Retina (tissue), 1 donor: Measurements from ENCODE around the gene PDE1C.
A peak's percentile ranks its signal among the peaks of the same experiment; 100 is the strongest.

Experiments used
- DNase-seq: peaks from one replicate; pipeline ENCODE4 v3.0.0-alpha.2; 2016

The PDE1C gene

GRCh38 chr7:31986878-31987518 is 83.2 kb downstream of the PDE1C start:
- DNase-seq, result no peak

DNA sequence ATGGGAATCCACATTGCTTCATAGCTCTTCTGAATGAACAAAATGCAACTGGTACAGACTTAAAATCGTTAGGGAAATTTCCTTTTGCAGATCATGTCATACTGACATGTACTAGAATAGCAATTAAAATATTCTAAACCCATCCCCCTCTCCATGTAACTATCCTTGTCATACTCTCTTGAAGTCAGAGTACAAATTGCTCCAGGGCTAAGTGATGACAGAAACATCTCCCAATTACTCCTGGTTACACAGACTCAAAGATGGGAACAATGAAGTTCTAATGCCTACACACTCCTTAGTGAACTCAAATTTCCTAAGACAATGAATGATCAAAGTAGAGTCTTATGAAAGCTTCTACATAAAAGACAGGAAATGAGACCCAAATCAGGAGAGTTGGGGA is 87.2 kb downstream of the PDE1C start:
- no peak for DNase-seq

DNA sequence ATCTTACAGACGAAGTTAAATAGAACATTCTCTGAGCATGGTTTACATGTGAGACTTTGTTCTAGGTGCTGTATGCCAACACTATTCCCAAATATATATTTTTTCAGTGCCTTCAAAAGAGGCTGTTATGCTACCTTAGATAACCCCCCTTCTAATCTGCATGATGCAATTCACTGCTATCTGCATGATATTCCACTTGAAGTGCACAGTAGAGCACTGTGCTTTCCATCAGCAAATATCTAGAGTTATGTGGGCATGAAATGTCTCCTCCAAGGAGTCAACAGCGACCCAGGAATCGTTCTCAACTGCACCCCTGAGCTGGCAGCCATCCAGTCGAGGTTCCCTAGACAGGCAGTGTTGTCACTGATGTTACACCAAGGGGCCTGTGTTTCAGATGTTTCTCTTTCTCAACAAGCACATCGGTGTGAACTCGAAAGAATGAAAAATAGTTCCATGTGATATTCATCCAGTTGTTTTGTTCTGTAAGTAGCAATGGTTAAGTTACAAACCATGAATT is 88.3 kb downstream of the PDE1C start:
- DNase-seq, result no peak

DNA sequence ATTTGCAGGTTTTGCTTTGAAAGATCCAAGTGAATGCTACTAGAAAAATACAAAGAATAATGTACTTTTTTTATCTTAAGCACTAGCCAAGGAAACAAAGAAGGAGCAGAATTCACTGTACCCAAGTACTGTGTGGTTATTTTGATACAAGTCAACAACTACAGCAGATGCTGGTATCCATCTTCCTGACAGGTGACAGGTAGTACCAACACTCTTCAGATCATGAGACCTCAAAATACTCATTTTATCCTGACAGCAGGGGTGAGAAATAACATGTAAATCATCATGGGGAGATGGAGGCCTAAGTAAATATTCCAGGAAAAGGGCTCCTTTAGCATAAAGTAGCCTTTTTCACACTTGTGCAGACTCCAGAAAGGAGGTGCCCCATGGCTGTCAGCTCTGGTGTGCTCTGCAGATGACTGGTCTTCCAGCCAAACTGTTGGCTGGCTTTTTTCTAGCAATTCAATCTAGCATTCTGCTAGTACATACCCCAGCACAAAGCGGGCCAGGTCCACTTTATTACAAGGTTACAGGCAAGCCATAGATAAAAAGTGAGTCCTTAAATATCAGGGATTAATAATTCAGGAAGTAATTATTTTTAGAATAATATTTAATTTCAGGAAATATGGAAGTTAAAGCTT is 90.4 kb downstream of the PDE1C start:
- no peak for DNase-seq

- no peak for DNase-seq
Observed at GRCh38 chr7:31975546-31975945, 94.7 kb downstream of the PDE1C start.

DNA sequence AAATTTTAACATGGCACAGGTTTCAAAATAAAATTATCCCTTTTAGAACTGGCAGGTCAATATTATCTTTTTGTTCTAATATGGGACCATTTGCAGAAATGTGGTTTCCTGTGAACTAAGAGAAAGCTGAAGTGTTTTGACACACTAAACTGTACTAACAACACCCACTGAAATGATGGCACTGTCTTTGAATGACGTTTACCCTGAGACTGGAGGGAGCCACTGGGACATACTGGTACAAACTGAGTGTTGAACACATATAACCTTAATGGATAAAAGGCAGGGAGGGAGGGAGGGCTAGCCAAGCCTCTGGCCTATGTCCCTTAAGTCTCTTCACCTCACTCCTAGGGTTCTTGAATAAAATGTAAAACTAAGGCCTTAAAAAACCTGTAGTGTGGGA is 95.9 kb downstream of the PDE1C start:
- no peak for DNase-seq

- DNase-seq, result no peak
Observed at GRCh38 chr7:31971049-31971667, 99.0 kb downstream of the PDE1C start.

- DNase-seq, result no peak
Observed at GRCh38 chr7:31970501-31970900, 99.7 kb downstream of the PDE1C start.

DNA sequence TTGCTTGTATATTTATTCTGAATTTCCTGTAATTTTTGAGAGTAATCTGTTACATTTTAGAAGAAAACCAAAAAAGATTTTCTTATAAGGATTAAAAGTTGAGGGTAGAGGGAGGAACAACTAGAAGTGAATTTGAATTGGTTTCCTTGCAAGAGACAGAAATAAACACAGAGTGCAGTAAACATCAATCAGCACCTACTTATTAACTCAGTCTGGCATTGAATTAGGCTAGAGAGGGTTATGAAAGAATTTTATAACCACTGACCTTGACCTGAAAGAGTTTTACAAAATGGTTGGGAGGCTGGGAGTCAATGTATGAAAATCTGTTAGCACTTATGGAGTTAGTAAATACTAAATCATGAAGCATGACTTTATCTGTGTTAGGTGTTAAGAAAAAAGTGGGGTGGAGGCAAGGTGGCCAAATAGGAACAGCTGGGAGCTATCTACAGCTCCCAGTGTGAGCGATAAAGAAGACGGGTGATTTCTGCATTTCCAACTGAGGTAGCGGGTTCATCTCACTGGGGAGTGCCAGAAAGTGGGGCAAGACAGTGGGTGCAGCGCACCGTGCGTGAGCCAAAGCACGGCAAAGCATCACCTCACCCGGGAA is 106.5 kb downstream of the PDE1C start:
- DNase-seq, result no peak

- no peak for DNase-seq
Observed at GRCh38 chr7:31962246-31962645, 108.0 kb downstream of the PDE1C start.

DNA sequence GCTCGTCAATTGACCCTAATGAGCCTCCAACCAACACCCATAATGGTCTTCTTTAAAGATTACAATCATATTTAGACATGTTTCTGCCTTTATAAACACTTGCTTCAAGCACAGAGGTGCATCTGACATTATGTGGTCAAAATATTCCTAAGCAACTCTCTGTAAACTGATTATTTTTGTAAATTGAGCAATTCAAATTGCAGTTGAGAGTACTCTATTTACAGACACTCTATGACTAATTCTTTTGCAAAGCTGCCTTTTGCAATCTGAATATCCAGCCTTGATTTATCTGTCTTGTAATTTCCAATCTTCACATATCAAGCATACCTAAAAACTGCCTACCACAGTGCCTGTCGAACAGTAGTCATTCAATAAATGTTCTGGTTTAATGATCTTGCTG is 112.0 kb downstream of the PDE1C start:
- no peak for DNase-seq

DNA sequence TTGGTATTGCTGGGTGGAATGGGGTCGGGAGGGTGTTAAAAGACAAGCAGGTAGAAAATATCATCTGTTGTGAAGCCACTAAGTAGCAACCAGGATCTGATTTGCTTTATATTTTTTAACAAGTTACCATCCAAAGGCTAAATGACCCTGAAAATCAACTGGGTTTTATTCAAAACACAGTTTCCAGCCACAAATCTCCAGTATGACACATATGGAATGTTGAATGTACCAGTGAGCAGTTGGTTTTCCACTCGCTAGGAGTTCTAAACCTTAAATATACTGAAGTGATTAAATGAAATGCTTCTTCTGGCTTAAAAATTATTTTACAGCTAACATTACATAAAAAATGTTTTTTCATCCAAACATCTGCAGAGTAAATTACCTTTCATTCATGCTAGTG is 112.5 kb downstream of the PDE1C start:
- no peak for DNase-seq

GRCh38 chr7:31957090-31957720 is 113.0 kb downstream of the PDE1C start:
- no peak for DNase-seq

- no peak for DNase-seq
Observed at GRCh38 chr7:31955641-31956040, 114.6 kb downstream of the PDE1C start.

DNA sequence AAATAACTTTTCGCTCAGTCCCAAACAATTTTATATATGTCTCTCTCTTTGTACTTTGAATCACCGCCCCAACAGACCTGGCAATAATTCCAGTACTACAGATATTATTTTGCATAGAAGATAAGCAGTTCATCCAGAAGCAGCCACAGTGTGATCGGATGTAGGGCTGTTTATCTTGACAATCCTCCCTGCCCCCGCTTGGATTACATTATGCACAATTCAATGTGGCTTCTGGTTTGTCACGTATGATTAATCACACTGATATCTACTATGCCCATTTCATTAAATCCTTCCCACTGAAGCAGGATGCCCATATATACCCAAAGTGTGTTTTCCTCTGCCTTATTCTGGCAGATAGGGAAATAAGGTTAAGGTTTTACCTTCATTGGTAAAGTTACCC is 115.2 kb downstream of the PDE1C start:
- no peak for DNase-seq

DNA sequence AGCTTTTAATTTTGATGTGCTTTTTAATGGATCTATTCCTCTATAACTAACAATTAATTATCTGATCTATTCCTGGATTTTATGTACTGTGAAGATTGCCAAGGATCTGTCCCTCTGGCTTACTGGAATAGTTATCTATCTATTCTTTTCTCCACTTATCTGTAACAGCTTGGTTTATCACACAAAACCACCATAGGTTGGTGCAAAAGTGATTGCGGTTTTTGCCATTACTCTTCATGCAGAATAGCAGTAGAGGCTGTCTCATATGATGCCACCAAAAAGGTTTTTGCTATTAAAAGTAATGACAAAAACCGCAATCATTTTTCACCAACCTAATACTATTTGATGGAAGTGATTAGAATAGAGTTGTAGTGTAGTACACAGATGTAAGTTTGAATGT is 115.7 kb downstream of the PDE1C start:
- DNase-seq, result no peak

- DNase-seq, result peak; percentile 21
Observed at GRCh38 chr7:31953432-31953831, 116.8 kb downstream of the PDE1C start.

GRCh38 chr7:31950091-31950755 is 120.0 kb downstream of the PDE1C start:
- DNase-seq, result no peak

- DNase-seq, result no peak
Observed at GRCh38 chr7:31948029-31948428, 122.2 kb downstream of the PDE1C start.

DNA sequence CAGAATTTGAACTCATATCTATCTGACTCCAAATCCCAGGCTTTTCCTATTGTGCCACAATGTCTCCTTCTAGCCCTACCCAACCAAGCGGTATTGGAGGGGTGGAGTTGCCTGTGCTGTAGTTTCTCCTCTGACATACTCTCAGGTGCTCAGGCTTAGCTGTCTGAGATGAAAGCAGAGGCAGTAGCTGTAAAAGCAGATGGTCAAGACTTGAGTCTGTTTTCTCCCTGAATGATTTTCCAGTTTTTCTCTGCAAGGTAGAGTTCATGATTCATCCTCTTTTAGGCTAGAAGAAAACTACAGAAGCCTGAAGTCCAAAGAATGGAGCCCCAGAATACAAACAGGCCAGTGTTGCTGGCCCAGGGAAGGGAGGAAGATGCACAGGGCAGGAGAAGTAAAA is 130.0 kb downstream of the PDE1C start:
- no peak for DNase-seq

DNA sequence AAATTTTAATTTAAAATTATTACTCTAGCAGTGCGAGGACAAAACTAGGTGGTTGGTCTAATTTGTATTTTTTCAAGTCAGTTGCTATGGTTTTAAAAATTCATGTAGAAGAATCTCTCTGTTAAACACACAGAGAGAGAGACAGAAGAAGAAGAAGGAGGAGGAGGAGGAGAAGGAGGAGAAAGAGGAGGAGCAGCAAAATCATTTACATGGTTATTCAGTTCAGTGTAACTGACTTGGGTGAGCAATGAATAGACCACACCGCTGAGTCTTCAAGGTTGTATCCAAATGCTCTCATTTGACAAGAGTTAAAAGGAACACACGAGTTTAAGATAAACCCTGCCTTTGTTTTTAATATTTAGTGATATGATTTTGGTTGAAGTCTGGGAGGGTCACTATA is 131.1 kb downstream of the PDE1C start:
- DNase-seq, result no peak

DNA sequence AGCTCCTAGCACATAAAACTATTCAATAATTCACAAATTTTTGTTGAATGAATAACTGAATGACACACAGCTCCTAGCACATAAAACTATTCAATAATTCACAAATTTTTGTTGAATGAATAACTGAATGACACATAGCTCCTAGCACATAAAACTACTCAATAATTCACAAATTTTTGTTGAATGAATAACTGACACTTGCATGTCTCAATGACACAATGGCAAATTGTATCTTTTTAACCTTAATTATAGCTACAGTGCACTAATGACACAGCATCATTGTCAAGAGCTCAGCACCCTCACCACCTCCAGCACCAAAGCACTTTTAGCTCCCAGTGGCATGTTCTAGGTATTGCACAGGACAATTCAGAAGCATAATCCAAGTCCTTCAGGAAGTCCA is 131.6 kb downstream of the PDE1C start:
- DNase-seq, result no peak

DNA sequence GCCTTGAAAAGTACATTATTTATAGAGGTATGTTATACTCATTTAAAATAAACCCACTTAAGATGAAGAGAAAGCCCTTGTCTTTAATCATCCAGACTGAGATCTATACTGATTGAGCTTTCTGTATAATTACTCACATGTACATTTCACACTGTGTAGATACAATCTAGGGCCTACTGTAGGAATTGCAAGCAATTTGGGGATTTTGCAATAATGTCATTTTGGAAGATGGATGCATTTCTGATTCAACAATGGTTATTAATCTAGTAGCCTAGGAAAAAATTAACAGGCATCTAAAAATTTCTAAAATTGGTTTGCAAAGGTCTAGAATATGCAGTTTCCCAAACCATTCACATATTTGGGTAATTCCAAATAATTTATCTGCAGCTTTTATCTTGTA is 132.2 kb downstream of the PDE1C start:
- no peak for DNase-seq
